ENCODE measurements around the gene FXYD2.
"Not testable (repeated sequence)": the region's sequence is repeated elsewhere in the genome, so short reads cannot be mapped to it uniquely, and the experiment has no call there.

The FXYD2 gene

DNA sequence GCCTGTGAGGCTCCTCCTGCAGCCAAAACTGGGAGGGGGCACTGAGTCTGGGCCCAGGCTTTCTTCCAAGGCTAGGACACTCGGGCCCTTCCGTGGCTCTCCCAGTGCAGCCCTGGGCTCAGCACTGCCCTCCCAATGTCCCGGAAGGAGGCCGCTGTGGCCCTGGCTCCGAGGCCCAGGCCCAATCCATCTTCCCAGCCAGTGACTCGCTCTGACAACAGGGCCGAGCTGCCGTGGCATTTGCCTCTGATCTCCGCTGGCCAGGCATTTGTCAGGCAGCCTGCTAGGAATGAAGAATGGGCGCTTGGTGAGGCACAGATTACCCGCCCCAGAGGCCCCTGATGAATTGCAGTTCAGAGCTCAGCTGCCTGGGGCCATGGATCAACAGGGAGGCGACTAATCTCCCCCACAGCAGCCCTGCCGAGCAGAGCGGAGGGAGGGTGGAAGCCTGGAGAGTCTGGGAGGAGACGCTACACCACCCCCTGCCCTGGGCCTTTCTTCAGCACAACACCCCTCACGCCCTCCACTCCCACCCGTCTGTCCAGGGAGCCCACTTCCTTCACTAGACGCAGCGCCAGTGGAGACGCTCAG lies 8.3 kb downstream of the FXYD2 start:
- no peak for DNase-seq (ENCODE audit: low read depth)
- TF ChIP-seq, protein P1, sequence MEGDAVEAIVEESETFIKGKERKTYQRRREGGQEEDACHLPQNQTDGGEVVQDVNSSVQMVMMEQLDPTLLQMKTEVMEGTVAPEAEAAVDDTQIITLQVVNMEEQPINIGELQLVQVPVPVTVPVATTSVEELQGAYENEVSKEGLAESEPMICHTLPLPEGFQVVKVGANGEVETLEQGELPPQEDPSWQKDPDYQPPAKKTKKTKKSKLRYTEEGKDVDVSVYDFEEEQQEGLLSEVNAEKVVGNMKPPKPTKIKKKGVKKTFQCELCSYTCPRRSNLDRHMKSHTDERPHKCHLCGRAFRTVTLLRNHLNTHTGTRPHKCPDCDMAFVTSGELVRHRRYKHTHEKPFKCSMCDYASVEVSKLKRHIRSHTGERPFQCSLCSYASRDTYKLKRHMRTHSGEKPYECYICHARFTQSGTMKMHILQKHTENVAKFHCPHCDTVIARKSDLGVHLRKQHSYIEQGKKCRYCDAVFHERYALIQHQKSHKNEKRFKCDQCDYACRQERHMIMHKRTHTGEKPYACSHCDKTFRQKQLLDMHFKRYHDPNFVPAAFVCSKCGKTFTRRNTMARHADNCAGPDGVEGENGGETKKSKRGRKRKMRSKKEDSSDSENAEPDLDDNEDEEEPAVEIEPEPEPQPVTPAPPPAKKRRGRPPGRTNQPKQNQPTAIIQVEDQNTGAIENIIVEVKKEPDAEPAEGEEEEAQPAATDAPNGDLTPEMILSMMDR (IDR thresholded peaks at IDR 0.05; ENCODE audit: control insufficient read depth, extremely low read depth, insufficient read depth): no peak
- no peak overlapping the region for H3K4me3 ChIP-seq (ENCODE audit: low read depth, low read length)

DNA sequence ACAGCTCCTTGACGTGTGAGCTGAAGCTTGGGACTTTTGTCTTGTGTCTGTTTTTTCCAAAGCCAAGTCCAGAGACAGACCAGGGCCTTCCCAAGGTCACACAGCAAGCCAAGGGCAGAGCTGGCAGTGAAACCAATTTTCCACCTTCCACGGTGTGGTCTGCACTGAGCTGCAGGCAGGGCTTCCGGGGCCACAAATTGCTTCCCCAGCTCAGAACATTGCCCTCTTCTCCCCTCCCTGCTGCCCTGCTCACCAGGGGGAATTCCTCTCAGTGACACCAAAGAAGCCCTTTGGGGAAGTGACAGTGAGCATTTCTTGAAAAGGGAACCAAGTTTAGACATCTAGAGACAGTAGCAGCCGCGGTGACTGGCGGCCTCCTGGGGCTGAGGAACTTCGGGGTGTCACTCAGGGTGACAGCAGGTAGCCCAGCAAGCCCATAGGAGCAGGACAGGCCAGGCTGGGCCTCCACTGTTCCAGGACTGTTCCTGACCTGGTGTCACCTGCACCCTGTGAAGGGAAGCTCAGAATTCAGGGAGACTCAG lies 9.2 kb downstream of the FXYD2 start:
- DNase-seq (ENCODE audit: low read depth): no peak
- TF ChIP-seq, protein P1 (IDR thresholded peaks at IDR 0.05; ENCODE audit: control insufficient read depth, extremely low read depth, insufficient read depth): no peak
- H3K4me3 ChIP-seq (ENCODE audit: low read depth, low read length): no peak overlapping the region

DNA sequence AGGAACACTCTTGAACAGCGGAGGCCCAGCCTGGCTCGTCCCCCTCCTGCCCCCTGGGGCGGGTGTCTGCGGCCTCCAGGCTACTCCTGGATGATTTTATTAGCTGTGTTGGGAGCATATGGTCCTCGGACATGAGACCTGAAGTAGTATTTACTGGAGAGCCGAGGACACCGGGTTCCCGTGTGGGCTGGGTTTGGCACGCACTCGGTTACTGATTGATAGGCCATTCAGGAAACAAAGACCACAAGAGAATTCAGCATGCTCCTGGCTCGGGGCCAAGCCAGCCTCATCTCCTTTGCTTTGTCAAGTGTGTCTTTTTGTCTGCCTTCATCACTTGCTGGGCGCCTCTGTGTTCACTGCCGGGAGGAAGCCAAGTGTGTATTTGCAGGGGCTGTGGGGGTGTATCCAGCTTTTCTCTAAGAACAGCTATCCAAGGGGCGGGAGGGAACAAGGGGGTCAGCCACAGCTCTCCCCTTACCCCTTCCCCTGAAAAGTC lies 9.7 kb downstream of the FXYD2 start:
- DNase-seq (ENCODE audit: low read depth): no peak
- H3K4me3 ChIP-seq (ENCODE audit: low read depth, low read length): no peak overlapping the region
- TF ChIP-seq, protein P1 (IDR thresholded peaks at IDR 0.05; ENCODE audit: control insufficient read depth, extremely low read depth, insufficient read depth): no peak

DNA sequence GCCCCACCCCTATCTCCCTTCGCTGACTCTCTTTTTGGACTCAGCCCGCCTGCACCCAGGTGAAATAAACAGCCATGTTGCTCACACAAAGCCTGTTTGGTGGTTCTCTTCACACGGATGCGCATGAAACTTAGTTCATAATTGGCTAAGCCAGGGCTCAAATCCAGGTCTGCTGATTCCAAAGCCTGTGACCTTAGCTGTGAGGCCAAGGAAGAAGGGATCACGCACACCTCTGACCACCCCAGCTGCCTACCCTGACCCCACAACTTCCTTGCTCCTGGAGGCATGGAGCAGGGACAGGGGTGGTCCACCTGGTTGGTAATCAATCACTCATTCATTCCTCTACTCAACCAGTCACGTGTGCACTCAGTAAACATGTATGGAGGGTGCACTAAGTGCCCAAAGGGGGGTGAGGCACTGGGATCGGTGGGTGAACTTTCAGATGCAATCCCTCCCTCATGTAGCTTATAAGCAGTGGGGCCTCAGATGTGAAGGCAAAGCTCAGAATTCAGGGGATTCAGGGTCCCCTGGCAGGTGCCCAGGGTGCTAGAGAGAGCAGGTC lies 10.3 kb downstream of the FXYD2 start:
- no peak for DNase-seq (ENCODE audit: low read depth)
- TF ChIP-seq, protein P1 (IDR thresholded peaks at IDR 0.05; ENCODE audit: control insufficient read depth, extremely low read depth, insufficient read depth): no peak
- no peak overlapping the region for H3K4me3 ChIP-seq (ENCODE audit: low read depth, low read length)

DNA sequence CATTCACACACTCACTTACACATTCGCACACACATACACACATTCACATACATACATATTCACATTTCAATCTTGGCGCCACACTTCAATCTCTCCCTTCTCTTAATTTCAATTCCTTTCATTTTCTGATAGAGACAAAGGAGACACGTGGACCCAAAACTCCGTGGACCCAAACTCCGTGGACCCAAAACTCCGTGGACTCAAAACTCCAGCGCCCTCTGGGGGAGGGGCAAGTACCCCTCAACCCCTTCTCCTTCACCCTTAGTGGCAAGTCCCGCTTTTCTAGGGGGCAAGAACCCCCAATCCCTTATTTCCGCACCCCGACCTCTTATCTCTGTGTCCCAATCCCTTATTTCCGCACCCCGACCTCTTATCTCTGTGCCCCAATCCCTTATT lies 14.5 kb downstream of the FXYD2 start:
- not testable (repeated sequence) for DNase-seq (ENCODE audit: low read depth); H3K4me3 ChIP-seq (ENCODE audit: low read depth, low read length)

DNA sequence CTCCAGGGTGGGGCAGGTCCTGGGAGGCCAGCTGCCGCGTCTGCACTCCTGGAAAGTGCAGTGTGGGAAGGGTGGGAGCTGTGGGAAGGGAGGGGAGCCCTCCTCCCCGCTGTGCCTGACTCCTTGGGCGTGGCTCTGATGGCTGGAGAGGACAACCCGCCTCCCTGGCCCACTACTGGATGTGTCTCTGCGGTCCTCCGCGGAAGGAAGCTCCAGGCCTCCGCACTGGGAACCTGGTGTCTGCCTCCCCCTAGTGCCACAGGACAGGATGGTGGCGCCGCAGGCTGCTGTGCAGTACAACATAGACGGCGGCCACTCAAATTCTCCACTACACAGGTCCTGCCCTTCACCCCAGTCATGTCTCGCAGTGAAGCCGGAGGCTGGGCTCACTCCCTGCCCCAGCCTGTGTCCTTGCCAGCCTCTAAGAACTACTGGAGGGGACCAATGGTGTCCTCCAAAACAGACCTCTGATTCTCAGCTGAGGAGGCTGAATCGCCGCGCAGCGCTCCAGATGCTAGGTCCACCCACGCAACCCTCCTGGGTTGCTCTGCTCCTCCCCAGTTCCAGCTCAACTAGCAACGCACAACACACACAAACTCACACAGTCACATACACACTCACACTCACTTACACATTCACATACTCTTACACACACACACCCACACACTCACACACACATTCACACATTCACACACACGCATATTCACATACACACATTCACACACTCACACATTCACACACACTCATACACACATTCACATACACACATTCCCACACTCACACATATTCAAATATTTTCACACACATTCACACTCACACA lies 15.1 kb downstream of the FXYD2 start:
- DNase-seq (ENCODE audit: low read depth): no peak
- TF ChIP-seq, protein P1 (IDR thresholded peaks at IDR 0.05; ENCODE audit: control insufficient read depth, extremely low read depth, insufficient read depth): peak; percentile 95
- no peak overlapping the region for H3K4me3 ChIP-seq (ENCODE audit: low read depth, low read length)

DNA sequence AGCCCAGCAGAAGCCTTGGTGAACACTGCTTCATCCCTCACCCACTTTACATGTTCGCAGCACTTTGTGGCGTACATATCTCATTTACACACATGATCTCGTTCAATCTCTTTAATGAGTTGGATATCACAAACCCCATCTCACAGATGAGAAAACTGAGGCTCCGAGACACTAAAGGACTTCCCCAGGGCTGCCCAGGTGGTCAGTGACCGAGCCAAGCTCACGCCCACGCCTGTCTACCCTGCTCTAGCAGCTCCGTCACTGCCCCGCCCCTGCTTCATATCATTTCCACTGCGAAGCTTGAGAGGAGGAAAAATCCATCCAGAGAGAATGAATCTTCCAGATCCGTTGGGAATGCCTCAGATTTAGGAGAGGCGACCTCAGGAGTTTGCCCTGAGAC lies 15.8 kb downstream of the FXYD2 start:
- TF ChIP-seq, protein P1 (IDR thresholded peaks at IDR 0.05; ENCODE audit: control insufficient read depth, extremely low read depth, insufficient read depth): no peak
- H3K4me3 ChIP-seq (ENCODE audit: low read depth, low read length): no peak overlapping the region
- DNase-seq (ENCODE audit: low read depth): no peak
